ENCODE data around the gene CASK.

- no peak for TF ChIP-seq CTCF (IDR thresholded peaks at IDR 0.05)
- TF ChIP-seq POLR2A (IDR thresholded peaks at IDR 0.05) = no peak
Measured at GRCh38 chrX:41686788-41687187, 236.6 kb downstream of the CASK start.
